Tibial artery (tissue), 4 donors: Measurements from ENCODE around the gene CYTH4.

Experiments
- DNase-seq, 2 donors: peaks; one replicate each; pipeline ENCODE4 v3.0.0-alpha.2; 2019
- H3K27ac ChIP-seq, 2 donors: fragments of 200-600 bp; sonication (generic) in 1 of 2; 1 replicate in 1 of 2; 2 replicates in 1 of 2; pipeline ENCODE4 v1.5.1; 2018 to 2019; ENCODE audit warnings: mild to moderate bottlenecking in 1 of 2
- H3K27me3 ChIP-seq, 2 donors: fragments of 200-600 bp; sonication (generic) in 1 of 2; one replicate each; pipeline versions ENCODE4 v1.5.1 to v1.6.0; 2016 to 2019
- H3K36me3 ChIP-seq, 3 donors: fragments of 200-600 bp; sonication (generic) in 2 of 3; one replicate each; pipeline ENCODE4 v1.5.1; 2016 to 2019; ENCODE audit warnings: mild to moderate bottlenecking in 2 of 3
- H3K4me1 ChIP-seq, 4 donors: fragments of 200-600 bp; sonication (generic) in 2 of 4; 1 replicate in 3 of 4; 2 replicates in 1 of 4; pipeline ENCODE4 v1.5.1; 2016 to 2019
- H3K4me3 ChIP-seq, 2 donors: fragments of 200-600 bp; sonication (generic) in 1 of 2; 1 replicate in 1 of 2; 2 replicates in 1 of 2; pipeline ENCODE4 v1.5.1; 2018 to 2019; ENCODE audit warnings: mild to moderate bottlenecking in 2 of 2
- H3K9me3 ChIP-seq, 3 donors: fragments of 200-600 bp; sonication (generic) in 1 of 3; one replicate each; pipeline ENCODE4 v1.5.1; 2016 to 2019
- intact Hi-C: fragments of 100-400 bp; cut with DNase I; formaldehyde crosslinking; loops from one replicate; pipeline ENCODE4 v1.15.0; 2023; ENCODE audit warnings: low total_unique reads
- TF ChIP-seq, protein P1 (sequence below), 2 experiments: fragments of 200-600 bp in 1 of 2; fragments of 450-650 bp in 1 of 2; IDR thresholded peaks; one replicate each; pipeline ENCODE4 v1.5.1; 2017 to 2019; ENCODE audit warnings: antibody characterized with exemption in 2 of 2, mild to moderate bottlenecking in 1 of 2, moderate library complexity in 1 of 2

CYTH4 gene

DNA sequence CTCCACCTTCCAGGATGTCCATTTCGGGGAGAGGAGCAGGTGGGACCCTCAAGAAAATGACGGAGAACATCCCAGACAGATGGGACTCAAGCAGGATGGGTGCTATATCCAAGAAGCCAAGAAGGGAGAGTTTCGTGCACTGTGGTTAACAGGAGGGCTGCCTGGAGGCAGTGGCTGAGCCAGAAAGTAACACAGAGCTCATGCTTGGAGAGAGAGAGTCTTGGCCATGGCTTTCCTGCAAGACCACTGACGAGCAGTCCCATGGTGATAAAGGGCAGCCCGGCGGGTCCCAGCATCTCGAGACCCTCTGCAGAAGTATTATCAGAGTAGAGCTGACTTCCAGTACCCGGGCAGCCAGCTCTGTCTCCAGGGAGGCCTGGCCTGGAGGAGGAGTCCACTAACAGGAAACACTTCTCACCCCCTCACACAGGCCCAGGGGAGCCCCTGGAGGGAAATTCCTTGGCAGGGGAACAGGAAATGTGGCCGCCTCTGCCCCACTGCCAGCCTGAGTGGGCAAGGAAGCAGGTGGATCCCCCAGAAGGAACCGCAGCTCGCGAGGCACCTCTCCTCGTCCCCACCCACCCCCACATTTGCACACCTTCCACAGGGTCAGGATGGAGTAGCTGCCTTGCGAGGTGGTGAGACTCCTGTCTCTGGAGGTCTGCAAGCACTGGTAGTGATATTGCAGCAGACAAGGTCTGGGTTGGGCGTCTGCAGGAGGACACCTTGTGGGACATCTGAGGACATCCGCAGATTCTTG, 32.2 kb downstream of the CYTH4 start:
- no peak for DNase-seq
- H3K27me3 ChIP-seq = peaks cover 0 to 80% of the 10 kb centered on the region in 2 donors
- no peak overlapping the region for H3K27ac ChIP-seq
- no peak overlapping the region for H3K4me3 ChIP-seq
- no peaks in the 10 kb centered on the region for H3K36me3 ChIP-seq
- H3K4me1 ChIP-seq = peaks cover 0 to 6% (median 0%) of the 10 kb centered on the region in 4 donors
- intact Hi-C loops = no loop called here
- H3K9me3 ChIP-seq = no peaks in the 10 kb centered on the region
- TF ChIP-seq, protein P1, sequence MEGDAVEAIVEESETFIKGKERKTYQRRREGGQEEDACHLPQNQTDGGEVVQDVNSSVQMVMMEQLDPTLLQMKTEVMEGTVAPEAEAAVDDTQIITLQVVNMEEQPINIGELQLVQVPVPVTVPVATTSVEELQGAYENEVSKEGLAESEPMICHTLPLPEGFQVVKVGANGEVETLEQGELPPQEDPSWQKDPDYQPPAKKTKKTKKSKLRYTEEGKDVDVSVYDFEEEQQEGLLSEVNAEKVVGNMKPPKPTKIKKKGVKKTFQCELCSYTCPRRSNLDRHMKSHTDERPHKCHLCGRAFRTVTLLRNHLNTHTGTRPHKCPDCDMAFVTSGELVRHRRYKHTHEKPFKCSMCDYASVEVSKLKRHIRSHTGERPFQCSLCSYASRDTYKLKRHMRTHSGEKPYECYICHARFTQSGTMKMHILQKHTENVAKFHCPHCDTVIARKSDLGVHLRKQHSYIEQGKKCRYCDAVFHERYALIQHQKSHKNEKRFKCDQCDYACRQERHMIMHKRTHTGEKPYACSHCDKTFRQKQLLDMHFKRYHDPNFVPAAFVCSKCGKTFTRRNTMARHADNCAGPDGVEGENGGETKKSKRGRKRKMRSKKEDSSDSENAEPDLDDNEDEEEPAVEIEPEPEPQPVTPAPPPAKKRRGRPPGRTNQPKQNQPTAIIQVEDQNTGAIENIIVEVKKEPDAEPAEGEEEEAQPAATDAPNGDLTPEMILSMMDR (IDR thresholded peaks at IDR 0.05) = no peak

DNA sequence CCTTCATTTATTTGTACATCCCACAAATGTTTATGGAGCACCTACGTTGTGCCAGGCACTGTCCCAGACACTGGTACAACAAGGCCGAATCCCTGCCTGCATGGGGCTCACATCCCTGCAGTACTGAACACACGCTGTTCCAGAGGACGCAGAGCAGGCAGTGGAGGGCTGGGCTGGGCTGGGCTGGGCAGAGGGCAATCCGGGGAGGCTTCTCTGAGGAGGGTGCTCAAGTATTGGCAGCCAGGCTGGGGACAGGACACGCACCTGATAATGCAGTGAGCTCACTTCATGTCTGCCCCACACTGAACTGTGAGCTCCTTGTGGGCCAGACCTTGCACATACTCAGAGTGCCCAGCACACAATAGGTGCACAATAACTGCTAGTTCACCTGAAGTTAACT, 34.1 kb downstream of the CYTH4 start:
- no peaks in the 10 kb centered on the region for H3K9me3 ChIP-seq
- no peaks in the 10 kb centered on the region for H3K36me3 ChIP-seq
- peaks cover 0 to 6% (median 0%) of the 10 kb centered on the region in 4 donors for H3K4me1 ChIP-seq
- intact Hi-C loops = no loop called here
- peaks cover 0 to 87% of the 10 kb centered on the region in 2 donors for H3K27me3 ChIP-seq
- TF ChIP-seq, protein P1 (IDR thresholded peaks at IDR 0.05) = no peak
- no peak overlapping the region for H3K27ac ChIP-seq
- H3K4me3 ChIP-seq = no peak overlapping the region
- DNase-seq = no peak

DNA sequence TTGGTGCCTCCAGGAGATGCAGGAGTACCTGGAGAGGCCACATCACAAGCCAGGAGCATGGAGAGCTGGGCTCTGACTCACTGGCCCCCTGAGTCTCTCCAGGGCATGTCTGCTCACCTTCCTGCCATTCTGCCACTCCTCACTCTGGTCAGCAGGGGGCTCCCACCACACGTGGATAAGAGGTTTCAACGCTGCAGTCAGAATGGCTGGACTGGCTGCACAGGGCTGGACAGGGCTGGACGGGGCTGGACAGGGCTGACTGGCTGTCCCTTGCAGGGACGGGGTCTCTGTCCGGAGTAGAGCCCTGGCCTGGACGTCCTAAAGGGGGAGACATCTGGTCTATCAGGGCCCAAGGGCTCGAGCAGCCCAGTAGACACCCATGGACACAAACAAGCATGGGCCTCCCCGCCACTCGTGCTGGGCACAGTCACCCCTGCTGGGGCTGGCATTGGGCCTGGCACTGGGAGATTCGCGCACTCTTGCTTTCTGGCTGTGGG, 34.6 kb downstream of the CYTH4 start:
- intact Hi-C loops = no loop called here
- TF ChIP-seq, protein P1 (IDR thresholded peaks at IDR 0.05) = peak; percentile 53 to 71
- peaks cover 0 to 6% (median 0%) of the 10 kb centered on the region in 4 donors for H3K4me1 ChIP-seq
- H3K27ac ChIP-seq = no peak overlapping the region
- H3K27me3 ChIP-seq = peaks cover 0 to 83% of the 10 kb centered on the region in 2 donors
- H3K36me3 ChIP-seq = no peaks in the 10 kb centered on the region
- no peak overlapping the region for H3K4me3 ChIP-seq
- DNase-seq = peak; percentile 65 to 75
- no peaks in the 10 kb centered on the region for H3K9me3 ChIP-seq

DNA sequence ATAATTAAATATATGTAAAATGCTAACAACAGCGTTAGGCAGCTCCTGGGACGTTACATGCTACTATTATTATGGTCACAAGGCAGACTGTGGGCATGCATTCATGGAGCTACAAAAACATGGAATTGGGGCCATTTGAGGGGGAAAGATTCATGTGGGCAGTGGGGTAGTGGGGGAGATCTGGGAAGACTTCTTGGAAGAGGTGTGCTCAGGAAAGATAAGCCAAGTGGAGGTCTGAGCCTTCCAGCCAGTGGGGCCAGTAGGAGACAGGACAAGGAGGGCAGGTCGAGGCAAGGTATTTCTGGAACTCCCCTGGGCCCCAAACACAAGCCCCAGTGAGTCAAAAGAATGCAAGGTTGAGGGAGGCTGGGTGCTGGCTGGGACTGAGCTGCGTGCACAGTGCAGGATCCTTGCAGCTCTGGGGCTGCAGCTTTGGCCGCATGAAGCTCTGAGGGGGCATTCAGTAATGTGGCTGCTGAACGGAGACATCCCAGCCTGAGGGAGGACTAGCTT, 35.4 kb downstream of the CYTH4 start:
- intact Hi-C loops = no loop called here
- Histone ChIP-seq H3K27me3 (peaks cover 0 to 82% of the 10 kb centered on the region in 2 donors), H3K4me1 (peaks cover 0 to 6% (median 0%) of the 10 kb centered on the region in 4 donors), H3K4me3 (no peak overlapping the region), H3K9me3 (no peaks in the 10 kb centered on the region), H3K27ac (no peak overlapping the region), H3K36me3 (no peaks in the 10 kb centered on the region)
- TF ChIP-seq, protein P1 (IDR thresholded peaks at IDR 0.05) = no peak
- DNase-seq = no peak

DNA sequence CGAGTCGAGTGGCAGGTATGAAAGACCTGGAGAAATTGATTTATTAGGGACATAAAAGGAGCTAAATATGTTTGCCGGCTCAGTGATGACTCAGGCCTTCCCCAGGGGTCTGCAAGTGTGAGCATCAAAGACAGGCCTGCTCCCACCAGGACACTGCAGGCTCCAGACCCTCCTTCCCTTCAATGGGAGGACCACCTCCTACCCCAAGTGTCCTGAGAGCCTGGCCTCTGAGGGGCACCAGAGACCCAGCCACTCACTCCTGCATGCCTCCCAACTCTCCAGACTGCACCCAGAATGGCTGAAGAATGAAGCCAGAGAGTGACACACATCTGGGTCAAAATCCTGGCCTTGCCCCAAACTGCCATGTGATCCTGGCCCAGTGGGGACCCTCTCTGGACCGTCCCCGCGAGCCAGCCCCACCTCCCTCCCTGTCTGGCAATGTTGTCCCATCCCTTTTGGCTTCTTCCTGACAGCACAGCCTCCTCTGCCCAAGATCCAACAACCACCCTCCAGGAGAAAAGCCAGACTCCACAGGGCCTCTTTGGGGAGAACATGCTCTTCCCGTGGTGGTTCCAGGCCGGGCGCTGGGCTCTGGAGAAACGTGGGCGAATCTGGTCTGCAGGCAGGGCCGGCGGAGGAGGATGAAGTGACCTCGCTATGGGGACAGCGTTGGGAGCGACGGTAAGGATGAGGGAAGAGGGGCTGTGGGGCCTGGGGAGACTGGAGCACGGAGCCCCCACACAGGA, 36.2 kb downstream of the CYTH4 start:
- no peak overlapping the region for H3K4me3 ChIP-seq
- intact Hi-C loops = no loop called here
- no peaks in the 10 kb centered on the region for H3K36me3 ChIP-seq
- peaks cover 0 to 82% of the 10 kb centered on the region in 2 donors for H3K27me3 ChIP-seq
- no peaks in the 10 kb centered on the region for H3K9me3 ChIP-seq
- H3K27ac ChIP-seq = no peak overlapping the region
- DNase-seq = no peak
- TF ChIP-seq, protein P1 (IDR thresholded peaks at IDR 0.05) = no peak
- H3K4me1 ChIP-seq = peaks cover 0 to 6% (median 0%) of the 10 kb centered on the region in 4 donors
